Measurements from ENCODE around the gene RUFY2.
A peak's percentile ranks its signal among the peaks of the same experiment; 100 is the strongest.

RUFY2 gene

DNA sequence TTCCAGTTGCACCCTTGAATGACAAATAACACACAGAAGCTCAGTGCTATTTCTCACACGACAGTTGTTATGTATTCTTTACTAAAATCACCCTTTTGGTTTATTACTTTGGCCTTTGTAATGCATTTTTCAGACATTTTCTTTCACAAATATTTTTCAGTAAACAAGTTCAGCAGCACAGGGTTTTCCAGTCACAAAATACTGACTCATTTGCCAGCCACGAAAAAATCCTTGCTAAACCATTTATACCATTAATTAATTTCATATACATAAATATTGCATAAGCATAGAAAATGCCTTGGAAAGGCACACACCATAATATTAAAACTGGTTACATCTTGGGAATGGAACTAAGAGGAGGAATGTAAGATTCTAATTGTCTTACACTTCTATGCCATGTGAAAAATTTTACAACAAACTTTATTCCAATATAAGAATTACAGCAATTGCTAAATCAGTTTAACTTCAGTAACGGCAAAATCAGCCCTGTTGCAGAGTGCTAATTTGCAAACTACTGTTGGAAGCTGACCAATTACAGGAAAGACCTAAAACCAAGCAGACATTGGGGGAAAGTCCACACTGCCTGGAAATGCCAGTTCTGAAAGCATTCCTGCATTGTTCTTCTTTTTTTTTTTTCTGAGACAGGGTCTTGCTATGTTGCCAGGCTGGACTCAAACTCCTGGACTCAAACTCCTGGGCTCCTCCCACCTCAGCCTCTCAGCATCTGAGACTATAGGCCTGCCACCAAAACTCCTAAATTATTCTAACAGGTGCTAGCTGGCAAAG lies 42.8 kb downstream of the RUFY2 start:
- no peak for DNase-seq (ENCODE audit: low read depth in 2 of 2)

DNA sequence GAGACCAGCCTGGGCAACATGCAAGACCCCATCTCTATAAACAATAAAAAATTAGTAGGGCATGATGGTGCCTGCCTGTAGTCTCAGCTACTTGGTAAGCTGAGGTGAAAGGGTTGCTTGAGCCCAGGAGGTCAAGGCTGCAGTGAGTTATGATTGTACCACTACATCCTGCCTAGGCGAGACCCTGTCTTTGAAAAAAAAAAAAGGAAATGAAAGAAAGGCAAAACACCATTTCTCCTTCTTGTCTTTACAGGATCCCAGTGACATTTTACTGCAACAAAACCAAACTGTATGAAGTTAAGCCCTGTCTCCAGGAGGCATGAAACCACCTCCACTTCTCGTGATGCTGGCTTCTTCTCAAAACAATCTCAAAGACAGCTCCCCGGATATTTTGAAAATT lies 44.5 kb downstream of the RUFY2 start:
- no peak for DNase-seq (ENCODE audit: low read depth in 2 of 2)

DNA sequence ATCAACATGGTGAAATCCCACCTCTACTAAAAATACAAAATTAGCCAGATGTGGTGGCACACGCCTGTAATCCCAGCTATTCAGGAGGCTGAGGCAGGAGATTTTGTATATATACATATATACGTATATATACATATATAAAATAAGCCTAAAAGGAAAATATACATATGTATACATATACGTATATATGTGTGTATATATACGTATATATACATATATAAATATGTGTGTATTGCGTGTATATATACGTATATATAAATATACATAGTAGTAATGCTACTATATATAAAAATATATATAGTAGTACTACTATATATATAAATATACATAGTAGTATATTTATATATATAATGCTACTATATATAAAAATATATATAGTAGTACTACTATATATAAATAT lies 47.9 kb downstream of the RUFY2 start:
- DNase-seq (ENCODE audit: low read depth in 2 of 2): no peak

DNA sequence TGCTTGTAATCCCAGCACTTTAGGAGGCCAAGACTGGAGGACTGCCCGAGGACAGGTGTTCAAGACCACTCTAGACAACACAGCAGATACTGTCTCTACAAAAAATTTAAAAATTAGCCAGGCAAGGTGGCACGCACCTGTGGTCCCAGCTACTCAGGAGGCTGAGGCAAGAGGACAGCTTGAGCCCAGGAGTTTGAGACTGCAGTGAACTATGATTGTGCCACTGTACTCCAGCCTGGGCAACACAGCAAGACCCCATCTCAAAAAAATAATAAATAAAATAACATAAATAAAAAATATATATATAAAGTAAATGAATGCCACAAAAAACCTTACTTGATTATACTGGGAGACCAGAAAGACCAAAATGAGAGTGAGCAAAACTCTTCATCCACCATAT lies 53.5 kb downstream of the RUFY2 start:
- DNase-seq (ENCODE audit: low read depth in 2 of 2): no peak

DNA sequence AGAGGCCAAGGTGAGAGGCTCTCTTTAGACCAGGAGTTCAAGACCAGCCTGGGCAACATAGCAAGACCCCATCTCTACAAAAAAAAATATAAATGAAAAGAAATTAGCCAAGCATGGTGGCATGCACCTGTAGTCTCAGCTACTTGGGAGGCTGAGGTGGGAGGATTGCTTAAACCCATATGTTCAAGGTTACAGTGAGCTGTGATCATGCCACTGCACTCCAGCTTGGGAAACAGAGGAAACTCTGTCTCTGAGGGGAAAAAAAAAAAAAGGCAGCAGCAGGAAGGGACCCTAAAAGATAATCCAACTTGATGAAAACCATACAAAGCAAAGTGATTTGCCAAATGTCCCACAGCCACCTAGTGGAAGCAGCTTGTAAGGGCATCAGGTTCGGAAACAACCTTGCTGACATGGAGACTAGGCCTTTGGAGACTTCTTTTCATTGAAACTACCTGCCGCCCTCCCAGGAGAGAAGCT lies 58.8 kb downstream of the RUFY2 start:
- DNase-seq (ENCODE audit: low read depth in 2 of 2): peak; percentile 13 to 15

DNA sequence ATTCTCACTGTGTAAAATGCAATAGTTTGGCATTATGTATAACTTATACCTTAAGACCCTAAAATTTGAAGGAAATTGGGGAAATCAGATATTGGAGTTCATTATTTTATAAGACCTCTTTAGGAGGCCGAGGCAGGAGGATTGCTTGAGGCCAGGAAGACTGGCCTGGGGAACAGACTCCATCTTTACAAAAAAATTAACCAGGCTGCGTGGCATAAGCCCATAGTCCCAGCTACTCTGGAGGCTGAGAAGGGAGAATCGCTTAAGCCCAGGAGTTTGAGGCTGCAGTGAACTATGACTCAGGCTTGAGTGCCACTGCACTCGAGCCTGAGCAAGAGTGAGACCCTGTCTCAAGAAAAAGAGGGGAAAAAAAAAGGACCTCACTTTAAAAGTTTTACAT lies 60.3 kb downstream of the RUFY2 start:
- no peak for DNase-seq (ENCODE audit: low read depth in 2 of 2)

DNA sequence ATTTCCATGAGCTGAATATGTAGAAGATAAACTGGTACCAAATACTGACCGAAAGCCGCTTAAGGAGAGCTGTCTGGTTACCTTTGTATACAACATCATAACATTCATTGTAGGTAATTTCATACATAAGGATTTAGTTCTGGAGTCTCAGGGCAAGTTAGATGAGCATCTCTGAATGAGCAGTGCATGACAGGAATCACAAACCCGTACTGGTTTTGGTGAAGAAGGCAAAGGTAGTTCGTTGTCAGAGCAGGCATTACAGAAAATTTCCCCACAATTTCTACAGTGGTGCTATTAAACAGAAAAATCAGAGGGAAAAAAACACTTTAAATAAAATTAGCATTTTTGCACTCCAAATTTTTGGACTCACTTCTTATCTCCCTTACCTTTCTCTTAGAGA lies 61.5 kb downstream of the RUFY2 start:
- DNase-seq (ENCODE audit: low read depth in 2 of 2): no peak

DNA sequence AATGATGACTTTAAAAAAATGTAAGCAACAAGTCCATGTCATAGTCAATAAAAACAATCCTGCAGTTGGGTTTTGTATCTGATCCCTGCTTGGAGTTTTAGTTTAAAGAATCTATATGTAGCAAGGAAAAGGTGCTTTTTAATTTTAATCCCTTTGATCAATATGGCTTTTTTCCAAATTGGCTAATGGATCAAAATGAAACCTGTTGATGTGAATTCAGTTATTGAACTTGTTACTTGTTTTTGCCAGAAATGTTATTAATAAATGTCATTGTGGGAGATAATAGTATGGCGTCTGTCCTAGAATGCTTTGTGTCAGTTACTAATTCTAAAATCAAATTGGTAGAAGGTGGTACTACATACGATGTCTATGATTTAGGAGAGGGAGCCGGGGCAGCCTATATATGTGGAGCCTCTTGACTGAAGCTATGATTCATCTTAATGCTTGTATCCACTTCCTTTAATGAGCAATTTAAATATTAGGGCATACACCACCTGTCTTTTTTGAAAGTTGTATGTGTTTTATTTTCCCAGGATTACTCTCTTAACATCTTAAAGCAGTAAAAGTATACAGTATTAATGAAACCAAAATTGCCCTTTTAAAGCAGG lies 64.1 kb downstream of the RUFY2 start:
- no peak for DNase-seq (ENCODE audit: low read depth in 2 of 2)

DNA sequence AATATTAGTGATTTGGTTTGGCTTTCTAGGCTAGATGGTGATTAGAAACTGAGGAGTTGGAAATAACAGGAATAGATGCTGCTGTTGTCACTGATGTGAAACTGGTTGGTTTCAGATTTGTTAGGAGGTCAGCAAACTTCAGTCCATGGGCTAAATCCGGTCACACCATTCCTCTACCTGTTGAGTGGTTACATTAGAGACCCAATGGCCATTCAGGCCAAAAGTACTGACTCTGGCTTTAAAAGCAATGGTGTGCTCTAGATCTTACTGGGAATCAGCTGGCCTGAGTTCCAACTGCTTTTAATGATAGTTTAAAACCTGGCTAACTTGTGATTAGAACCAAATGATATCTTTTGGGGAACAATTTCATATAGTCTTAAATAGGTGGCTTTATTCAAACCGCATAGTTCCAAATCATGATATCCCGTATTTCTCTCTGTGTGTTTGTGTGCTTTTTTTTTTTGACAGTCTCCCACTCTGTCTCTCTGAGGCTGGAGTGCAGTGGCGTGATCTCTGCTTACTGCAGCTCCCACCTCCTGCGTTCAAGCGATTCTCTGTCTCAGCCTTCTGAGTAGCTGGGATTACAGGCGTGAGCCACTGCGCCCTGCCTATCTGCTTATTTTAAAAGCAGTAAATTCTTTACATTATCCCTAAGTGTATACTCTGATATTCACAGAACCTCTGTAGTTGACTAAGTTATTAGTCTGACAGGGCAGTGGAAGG lies 66.6 kb downstream of the RUFY2 start:
- DNase-seq (ENCODE audit: low read depth in 2 of 2): no peak

DNA sequence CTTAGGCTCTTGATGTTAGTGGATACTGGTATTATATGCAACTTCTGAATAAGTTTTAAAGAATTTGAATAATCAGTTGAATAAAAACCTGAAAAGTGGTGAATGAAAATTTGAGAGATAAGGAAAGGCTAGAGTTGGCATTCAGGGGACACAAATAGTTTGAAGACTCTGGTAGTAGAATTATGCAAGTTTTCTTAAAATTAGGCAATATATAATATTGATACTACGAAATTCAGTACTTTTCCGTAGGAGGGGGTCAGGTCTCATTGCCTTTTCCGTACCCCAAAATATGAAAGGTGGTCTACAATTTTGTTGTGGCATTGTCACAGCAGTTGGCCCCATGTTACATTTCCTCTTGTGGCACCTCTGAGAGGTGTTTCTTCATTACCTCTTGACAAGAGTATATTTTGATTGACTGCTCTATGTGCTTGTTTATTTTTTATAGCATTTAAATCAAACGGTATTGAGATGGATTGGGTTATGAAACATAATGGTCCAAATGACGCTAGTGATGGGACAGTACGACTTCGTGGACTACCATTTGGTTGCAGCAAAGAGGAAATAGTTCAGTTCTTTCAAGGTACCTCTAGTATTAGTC lies 70.2 kb downstream of the RUFY2 start:
- no peak for DNase-seq (ENCODE audit: low read depth in 2 of 2)

DNA sequence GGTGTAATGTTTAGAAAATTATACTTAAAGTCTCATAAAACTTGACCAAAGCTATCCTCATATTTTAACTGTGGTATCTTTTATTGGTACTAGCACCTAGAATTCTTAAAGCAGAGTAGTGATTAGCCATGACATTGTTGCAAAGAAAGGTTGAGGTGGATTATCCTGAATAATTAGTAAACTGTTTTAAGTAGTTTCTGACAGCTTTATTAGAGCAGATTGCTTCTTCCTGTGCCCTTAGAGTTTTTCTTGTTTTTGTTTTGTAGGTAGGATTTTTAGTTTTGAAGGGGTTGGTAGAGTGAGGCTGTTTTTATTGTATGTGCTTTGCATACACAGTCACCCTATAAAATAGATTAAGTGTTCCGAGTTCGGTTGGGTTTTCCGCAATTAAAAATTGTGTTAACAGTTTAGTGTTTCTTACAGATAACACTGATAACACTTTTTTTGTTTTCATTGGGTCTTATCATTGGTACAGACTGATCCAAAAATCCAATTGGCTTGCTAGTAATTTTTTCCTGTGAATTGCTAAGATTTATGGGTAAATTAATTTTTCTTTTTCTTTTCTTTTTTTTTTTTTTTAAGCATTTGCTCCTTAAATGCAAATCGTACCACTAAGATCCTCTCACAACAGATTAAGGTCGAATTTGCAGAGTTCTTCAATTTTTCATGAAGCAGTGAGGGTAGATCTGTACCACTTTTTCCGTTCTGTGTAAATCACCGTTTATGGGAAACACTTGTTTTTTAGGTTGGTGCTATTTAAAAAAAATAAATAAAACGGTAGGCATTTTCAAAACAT lies 72.2 kb downstream of the RUFY2 start:
- DNase-seq (ENCODE audit: low read depth in 2 of 2): no peak

DNA sequence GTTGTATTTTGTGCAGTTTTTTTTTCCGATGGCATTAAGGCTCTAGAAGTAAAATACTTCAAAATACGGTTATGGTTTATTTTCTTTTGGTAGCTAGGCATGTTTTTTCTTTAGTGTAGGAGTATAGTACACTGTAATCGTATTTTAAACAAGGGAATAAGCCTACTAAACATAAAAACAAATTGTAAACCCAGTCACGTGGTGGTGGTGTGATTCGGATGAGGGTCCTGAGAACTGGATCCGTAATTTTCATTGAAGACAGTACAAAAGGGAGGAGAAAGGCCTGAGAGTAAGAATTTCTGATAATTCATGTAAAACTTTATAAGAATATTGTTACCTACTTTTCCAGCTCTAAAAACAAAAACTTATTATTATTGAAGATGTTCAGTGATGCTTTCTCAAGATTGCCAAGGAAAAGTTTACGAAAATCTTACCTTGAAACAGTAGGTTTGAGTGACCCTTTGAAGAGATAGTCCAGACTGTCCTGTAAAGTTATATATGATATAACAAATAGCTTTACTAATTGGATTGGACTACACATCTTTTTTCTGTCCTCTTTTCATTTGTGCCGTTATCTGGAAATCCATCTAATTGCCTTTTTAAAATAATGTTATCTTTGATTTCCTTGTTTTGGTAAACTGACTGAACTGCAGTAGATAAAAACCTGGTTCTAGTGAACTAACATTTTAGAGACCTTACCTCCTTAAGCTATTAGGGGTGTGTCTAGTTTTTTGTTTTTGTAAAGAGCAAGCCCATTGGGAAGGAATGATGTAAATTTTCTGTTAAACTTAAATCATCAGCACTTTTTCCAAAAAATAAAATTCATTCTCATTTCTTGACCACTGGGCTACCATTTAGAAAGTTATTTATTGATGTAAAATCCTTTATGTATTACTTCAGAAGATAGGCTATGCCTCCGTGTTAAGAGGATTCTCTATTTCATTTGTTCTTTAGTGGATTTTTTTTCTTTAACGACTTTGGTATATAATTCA lies 73.3 kb downstream of the RUFY2 start:
- no peak for DNase-seq (ENCODE audit: low read depth in 2 of 2)

DNA sequence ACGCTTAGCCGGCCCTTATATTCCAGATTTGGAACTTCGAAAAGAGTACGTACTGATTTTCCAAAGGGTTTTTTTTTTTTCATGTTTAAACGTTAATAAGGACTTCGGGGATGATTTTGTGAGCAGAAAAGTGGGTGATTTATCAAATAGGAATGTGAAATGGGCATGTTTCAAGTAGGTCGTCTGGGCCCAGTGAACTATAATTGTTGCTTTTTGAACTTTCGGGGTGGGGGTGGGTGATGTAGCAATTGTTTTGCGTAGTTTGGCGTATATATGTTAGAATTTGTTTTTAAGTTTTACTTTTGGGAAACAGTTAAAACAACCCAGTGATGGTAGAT lies 74.0 kb downstream of the RUFY2 start:
- no peak for DNase-seq (ENCODE audit: low read depth in 2 of 2)

DNA sequence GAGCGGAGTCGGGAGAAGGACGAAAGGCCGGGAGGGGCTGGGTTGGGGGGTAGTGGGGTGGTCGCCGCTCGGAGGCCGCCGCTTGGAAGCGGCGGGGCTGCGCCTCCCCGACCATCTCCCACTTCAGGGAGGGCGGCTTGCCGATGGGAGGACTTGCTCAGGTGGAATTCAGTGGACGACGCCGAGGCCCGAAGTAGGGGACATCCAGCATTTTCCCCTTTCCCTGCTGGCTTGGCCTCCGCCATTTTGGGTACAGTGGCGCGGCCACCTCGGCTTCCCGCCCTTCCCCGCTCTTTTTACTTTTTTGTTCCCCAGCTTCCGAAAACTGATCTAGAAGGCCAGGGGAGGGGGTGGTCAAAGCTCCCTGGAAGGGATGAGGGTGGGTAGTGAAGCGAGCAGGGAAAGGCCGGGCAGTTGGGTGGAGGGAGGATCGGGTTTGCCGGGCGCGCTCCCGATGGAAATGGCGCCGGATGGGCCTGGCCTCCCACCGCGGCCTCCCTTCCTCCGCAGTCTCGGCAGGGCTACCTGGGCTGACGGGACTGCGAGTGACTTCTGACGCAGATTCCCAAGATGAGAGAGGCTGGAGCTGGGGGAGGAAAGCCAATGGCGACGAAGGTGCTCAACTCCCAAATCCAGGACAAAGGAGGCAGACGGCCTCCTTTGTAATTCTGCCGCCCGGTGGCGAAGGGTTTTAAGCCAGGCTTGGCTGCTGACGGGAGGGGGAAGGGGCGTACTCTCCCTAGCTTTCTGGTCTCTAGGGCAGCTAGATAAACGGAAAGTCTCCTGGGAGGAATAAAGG lies 74.6 kb downstream of the RUFY2 start, which contains the start of gene PBLD:
Gene PBLD, minus strand, starts transcription at position 670 of the 799 bp plus-strand sequence. CDS start 26,084 bp downstream, outside the sequence.
- peak; percentile 41 to 45 for DNase-seq (ENCODE audit: low read depth in 2 of 2)

DNA sequence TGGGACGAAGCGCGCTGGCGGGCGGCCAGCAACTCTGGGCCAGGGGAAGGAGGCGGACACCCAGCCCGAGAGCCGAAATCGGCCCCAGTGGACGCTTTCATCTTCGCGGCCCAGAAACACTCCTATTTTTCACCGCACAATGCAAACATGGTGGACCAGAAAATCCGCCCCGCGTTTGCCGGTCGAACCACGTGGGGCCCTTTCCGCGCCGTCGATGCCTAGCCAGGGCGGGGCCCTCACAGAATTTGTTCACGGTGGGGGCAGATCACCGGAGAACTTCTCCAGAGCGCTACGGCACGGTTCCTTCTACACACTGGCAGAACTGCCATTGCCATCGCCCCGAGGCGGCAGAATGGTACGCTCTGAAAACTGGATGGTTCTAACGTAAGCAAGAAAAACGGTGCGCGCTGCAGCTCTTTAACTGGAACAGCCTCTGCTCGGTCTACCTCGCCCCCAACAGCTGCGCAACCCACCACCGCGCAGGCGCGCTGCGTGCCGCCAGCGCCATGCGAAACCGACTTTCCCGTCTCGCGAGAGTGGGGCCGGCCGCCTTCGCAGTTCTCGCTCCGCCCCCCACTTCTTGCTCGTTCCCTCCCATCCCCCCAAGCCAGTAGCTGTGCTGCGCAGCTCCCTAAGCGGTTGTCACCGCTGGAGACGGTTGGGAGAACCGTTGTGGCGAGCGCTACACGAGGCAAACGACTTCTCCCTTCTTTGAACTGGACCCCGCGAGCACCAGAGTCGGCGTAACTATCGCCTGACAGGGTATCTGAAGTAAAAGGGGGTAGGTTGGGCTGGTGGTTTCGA lies 75.4 kb downstream of the RUFY2 start, which contains the start of gene HNRNPH3:
Gene HNRNPH3, plus strand, starts transcription at position 610 of the 804 bp plus-strand sequence. CDS start 5,158 bp downstream, outside the sequence.
- DNase-seq (ENCODE audit: low read depth in 2 of 2): peak; percentile 98

DNA sequence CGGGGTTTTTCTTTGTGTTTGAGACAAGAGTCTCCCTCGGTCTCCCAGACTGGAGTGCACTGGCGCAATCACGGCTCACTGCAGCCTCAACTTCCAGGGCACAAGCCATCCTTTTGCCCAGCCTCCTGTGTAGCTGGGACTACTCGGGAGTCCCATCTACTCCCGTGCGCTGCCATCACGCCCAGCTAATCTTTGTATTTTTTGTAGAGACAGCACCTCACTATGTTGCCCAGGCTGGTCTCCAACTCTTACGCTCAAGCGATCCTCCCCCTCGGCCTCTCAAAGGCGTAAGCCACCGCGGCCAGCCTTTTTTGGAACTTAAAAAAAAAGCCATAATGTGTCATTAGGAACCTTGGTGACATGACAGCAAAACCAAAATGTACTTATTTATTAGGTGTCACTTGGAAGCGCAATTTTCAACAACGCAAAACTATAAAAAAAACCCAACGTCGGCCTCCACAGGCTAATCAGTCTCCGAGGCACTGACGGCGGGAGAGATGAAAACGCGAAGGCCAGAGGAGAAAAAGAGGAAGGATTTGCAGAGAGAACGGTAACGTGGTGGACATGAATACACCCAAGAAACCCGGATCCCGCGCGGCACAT lies 76.1 kb downstream of the RUFY2 start:
- peak; percentile 4 to 13 for DNase-seq (ENCODE audit: low read depth in 2 of 2)

DNA sequence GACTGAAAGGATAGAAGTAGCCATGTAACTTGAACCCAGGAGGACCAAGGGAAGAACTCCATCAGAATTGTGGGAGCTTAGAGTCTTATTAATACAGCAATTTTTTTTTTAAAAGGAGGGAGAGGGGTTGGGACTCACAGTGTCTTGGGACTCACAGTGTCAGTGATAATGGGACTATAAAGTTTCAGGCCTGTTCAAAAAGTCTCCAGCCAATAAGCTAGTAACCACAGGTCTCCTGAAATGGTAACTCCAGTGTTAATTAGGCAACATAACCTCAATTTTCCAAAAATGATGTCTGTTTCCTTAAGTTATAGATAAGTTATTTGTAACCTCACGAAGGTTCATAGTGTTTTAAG lies 77.6 kb downstream of the RUFY2 start:
- no peak for DNase-seq (ENCODE audit: low read depth in 2 of 2)

Data from stimulated activated CD4-positive, alpha-beta T cell treated with anti-CD3 and anti-CD28 coated beads, Interleukin-4, amount 100 ng/mL, for 48 hours (primary cell).